NCI-H1092 (cell line): ENCODE measurements around the gene SPDYA.

Experiments
- DNase-seq: peaks from one replicate; lab custom pipeline; 2025; lab: John Stamatoyannopoulos, UW

Gene SPDYA

GRCh38 chr2:28828382-28828781, 17.7 kb downstream of the SPDYA start:
- no peak for DNase-seq

GRCh38 chr2:28833740-28834470, 23.3 kb downstream of the SPDYA start:
- no peak for DNase-seq

- no peak for DNase-seq
Observed at GRCh38 chr2:28835781-28836180, 25.1 kb downstream of the SPDYA start.

GRCh38 chr2:28838971-28839370, 28.3 kb downstream of the SPDYA start:
- DNase-seq, result no peak

- DNase-seq, result no peak
Observed at GRCh38 chr2:28842042-28842441, 31.4 kb downstream of the SPDYA start.

- no peak for DNase-seq
Observed at GRCh38 chr2:28855193-28855592, 44.6 kb downstream of the SPDYA start.

- DNase-seq, result no peak
Observed at GRCh38 chr2:28855977-28856376, 45.3 kb downstream of the SPDYA start.

- no peak for DNase-seq
Observed at GRCh38 chr2:28868611-28869010, 58.0 kb downstream of the SPDYA start.

- DNase-seq, result no peak
Observed at GRCh38 chr2:28869494-28870145, 59.0 kb downstream of the SPDYA start.

GRCh38 chr2:28870146-28870891, 59.7 kb downstream of the SPDYA start, which contains the start of gene TRMT61B:
Gene TRMT61B (minus strand): TSS chr2:28870309. CDS start chr2:28870277, 32 bp downstream.
- peak; percentile 86 for DNase-seq

- no peak for DNase-seq
Observed at GRCh38 chr2:28871620-28872019, 61.0 kb downstream of the SPDYA start.

GRCh38 chr2:28880193-28880592, 69.6 kb downstream of the SPDYA start:
- no peak for DNase-seq

GRCh38 chr2:28893488-28893887, 82.9 kb downstream of the SPDYA start:
- DNase-seq, result no peak

GRCh38 chr2:28894470-28895188, 84.0 kb downstream of the SPDYA start, which contains the start of gene WDR43:
Gene WDR43 (plus strand): TSS chr2:28894667. CDS start chr2:28894699, 32 bp downstream.
- peak; percentile 94 for DNase-seq

GRCh38 chr2:28895189-28895893, 84.7 kb downstream of the SPDYA start:
- no peak for DNase-seq

GRCh38 chr2:28896906-28897305, 86.3 kb downstream of the SPDYA start:
- no peak for DNase-seq

GRCh38 chr2:28898048-28898447, 87.4 kb downstream of the SPDYA start:
- no peak for DNase-seq
